Esophagus muscularis mucosa (tissue), 4 donors: Measurements from ENCODE around the gene CLEC4E. TPM values are rescaled to one million over a fixed set of nuclear protein-coding genes. Genes with fewer than 3 reads are reported as not detected.
"Not testable (repeated sequence)": the region's sequence is repeated elsewhere in the genome, so short reads cannot be mapped to it uniquely, and the experiment has no call there.

Experiments used
- DNase-seq: peaks from one replicate; pipeline ENCODE4 v3.0.0-alpha.2; 2017; ENCODE audit errors: extremely low spot score
- H3K27ac ChIP-seq, 4 donors: fragments of 200-600 bp; sonication (generic); replicated peaks in 1 of 4; 1 replicate in 3 of 4; 2 replicates in 1 of 4; pipeline ENCODE4 v1.5.1; 2016 to 2019; ENCODE audit warnings: mild to moderate bottlenecking in 1 of 4
- H3K27me3 ChIP-seq, 4 donors: fragments of 200-600 bp; sonication (generic); one replicate each; pipeline versions ENCODE4 v1.5.1 to v1.6.0; 2016 to 2019
- H3K36me3 ChIP-seq, 4 donors: fragments of 200-600 bp; sonication (generic); one replicate each; pipeline ENCODE4 v1.5.1; 2016 to 2019
- H3K4me1 ChIP-seq, 4 donors: fragments of 200-600 bp; sonication (generic); one replicate each; pipeline ENCODE4 v1.5.1; 2016 to 2019
- H3K4me3 ChIP-seq, 4 donors: fragments of 200-600 bp; sonication (generic); 1 replicate in 2 of 4; 2 replicates in 2 of 4; pipeline ENCODE4 v1.5.1; 2016 to 2019; ENCODE audit warnings: mild to moderate bottlenecking in 4 of 4, moderate library complexity in 1 of 4
- H3K9me3 ChIP-seq, 4 donors: fragments of 200-600 bp; sonication (generic); 1 replicate in 3 of 4; 2 replicates in 1 of 4; pipeline ENCODE4 v1.5.1; 2016 to 2019
- CTCF ChIP-seq, 3 experiments: fragments of 200-600 bp in 2 of 3; fragments of 450-650 bp in 1 of 3; sonication (generic) in 2 of 3; IDR thresholded peaks; one replicate each; pipeline ENCODE4 v1.5.1; 2017 to 2019; ENCODE audit warnings: antibody characterized with exemption in 3 of 3, mild to moderate bottlenecking in 2 of 3, moderate library complexity in 1 of 3
- EP300 ChIP-seq: sonication (generic); formaldehyde crosslinking; IDR thresholded peaks from one replicate; pipeline ENCODE4 v1.6.1; 2017; ENCODE audit warnings: antibody characterized with exemption
- POLR2A ChIP-seq: fragments of 450-650 bp; IDR thresholded peaks from one replicate; pipeline ENCODE4 v1.6.1; 2017; ENCODE audit warnings: antibody characterized with exemption, moderate library complexity, mild to moderate bottlenecking, low read depth
- POLR2AphosphoS5 ChIP-seq, 2 donors: sonication (generic); formaldehyde crosslinking; IDR thresholded peaks; one replicate each; pipeline ENCODE4 v1.6.1; 2017; ENCODE audit warnings: antibody characterized with exemption in 2 of 2
- WGBS: methylation state at CpG from one replicate; pipeline ENCODE4 v1.1.5; 2018; 5-methylcytosine and 5-hydroxymethylcytosine counted together
- intact Hi-C: fragments of 100-400 bp; cut with DNase I; formaldehyde crosslinking; loops from one replicate; pipeline ENCODE4 v1.15.1; 2023
- total RNA-seq, 4 donors: library from RNA; depleted of rRNA; stranded (reverse); fragments of >200 nt; gene quantifications; one replicate each; pipeline versions ENCODE4 v1.1.0 to v1.2.1, GENCODE V29; 2016

CLEC4E gene
- total RNA-seq, 4 donors from 2014 or later: 0.71 to 5.1 (median 3.7) TPM; not detected in 1

DNA sequence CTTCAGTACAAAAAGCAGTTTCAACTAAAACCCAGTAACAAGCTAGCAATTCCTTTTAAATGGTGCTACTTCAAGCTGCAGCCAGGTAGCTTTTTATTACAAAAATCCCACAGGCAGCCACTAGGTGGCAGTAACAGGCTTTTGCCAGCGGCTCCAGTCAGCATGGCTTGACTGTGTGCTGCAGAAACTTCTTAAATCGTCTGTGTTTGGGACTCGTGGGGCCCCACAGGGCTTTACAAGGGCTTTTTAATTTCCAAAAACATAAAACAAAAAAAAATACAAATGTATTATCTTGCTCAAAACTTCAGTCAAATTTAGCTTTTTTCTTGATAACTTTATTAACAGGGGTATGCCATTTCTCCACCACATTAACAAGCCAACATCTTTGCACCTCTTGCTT lies 3.6 kb upstream of the CLEC4E start:
- Histone ChIP-seq H3K9me3 (no peaks in the 10 kb centered on the region), H3K27me3 (peaks cover 0 to 7% (median 0%) of the 10 kb centered on the region in 4 donors), H3K27ac (no peak overlapping the region), H3K36me3 (no peaks in the 10 kb centered on the region), H3K4me1 (no peaks in the 10 kb centered on the region), H3K4me3 (peak overlapping the region in 1 of 4 donors; percentile 8)
- WGBS: 0% methylated on average over 3 of the region's 3 CpGs
- no peak for TF ChIP-seq EP300
- no peak for TF ChIP-seq POLR2AphosphoS5 (IDR thresholded peaks at IDR 0.05)
- no peak for TF ChIP-seq POLR2A
- peak; percentile 85 to 91 (median 86) for TF ChIP-seq CTCF (IDR thresholded peaks at IDR 0.05)
- intact Hi-C loops: no loop called here
- no peak for DNase-seq

- intact Hi-C loops: no loop called here
- TF ChIP-seq EP300 (no peak), POLR2AphosphoS5 (IDR thresholded peaks at IDR 0.05) (no peak), POLR2A (no peak), CTCF (IDR thresholded peaks at IDR 0.05) (no peak)
- Histone ChIP-seq H3K9me3 (no peaks in the 10 kb centered on the region), H3K27ac (no peak overlapping the region), H3K4me1 (no peaks in the 10 kb centered on the region), H3K4me3 (no peak overlapping the region), H3K27me3 (peaks cover 0 to 7% (median 0%) of the 10 kb centered on the region in 4 donors), H3K36me3 (no peaks in the 10 kb centered on the region)
- WGBS: 85% methylated on average over 10 of the region's 10 CpGs
- no peak for DNase-seq
Measured at GRCh38 chr12:8541562-8541961, 857 bp upstream of the CLEC4E start.

DNA sequence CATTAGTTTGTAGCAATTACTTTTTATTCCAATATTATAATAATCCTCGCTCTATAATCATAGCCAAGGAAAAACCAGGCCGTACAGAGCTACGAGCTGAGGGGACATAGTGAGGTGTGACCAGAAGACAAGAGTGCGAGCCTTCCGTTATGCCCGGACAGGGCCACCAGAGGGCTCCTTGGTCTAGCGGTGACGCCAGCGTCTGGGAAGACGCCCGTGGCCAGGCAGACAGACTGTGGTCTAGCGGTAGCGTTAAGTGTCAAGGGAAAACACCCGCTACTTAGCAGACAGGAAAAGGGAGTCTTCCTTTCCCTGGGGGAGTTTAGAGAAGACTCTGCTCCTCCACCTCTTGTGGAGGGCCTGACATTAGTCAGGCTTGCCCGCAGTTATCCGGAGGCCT lies 2.9 kb downstream of the CLEC4E start:
- DNase-seq: not testable (repeated sequence)
- 93% methylated on average over 11 of the region's 16 CpGs for WGBS

DNA sequence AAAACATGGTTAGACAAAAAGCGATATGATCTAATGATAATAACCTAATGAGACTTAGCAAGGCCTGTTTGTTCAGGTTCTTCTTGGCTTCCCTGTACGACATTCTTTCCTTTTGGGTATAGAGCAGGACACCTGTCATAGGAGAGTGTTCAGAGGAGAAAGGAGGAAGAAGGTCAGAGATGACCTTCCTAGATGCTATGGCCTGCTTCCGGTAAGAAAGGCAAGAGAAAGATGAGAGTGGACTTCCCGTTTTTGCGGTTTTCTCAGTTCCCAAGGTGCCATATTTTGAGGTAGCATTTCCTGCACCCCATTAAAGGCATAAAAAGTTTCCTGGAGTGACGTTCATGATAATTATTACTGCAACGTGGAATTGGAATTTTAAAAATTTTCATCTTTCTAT lies 8.7 kb downstream of the CLEC4E start:
- Histone ChIP-seq H3K36me3 (no peaks in the 10 kb centered on the region), H3K4me3 (no peak overlapping the region), H3K27me3 (peaks cover 0 to 23% (median 0%) of the 10 kb centered on the region in 4 donors), H3K27ac (no peak overlapping the region), H3K4me1 (no peaks in the 10 kb centered on the region), H3K9me3 (no peaks in the 10 kb centered on the region)
- WGBS: 75% methylated on average over 7 of the region's 7 CpGs
- TF ChIP-seq POLR2AphosphoS5 (IDR thresholded peaks at IDR 0.05): no peak
- no peak for TF ChIP-seq POLR2A
- no peak for TF ChIP-seq EP300
- TF ChIP-seq CTCF (IDR thresholded peaks at IDR 0.05): no peak
- intact Hi-C loops: no loop called here
- no peak for DNase-seq

More for the DNA sequence above, 2.9 kb downstream of the CLEC4E start:
- H3K27ac ChIP-seq, H3K36me3 ChIP-seq, H3K4me1 ChIP-seq, H3K27me3 ChIP-seq, H3K9me3 ChIP-seq, H3K4me3 ChIP-seq, intact Hi-C loops: not testable (repeated sequence)

GRCh38 chr12:8527250-8528130 lies 13.2 kb downstream of the CLEC4E start:
- TF ChIP-seq EP300 (no peak), POLR2AphosphoS5 (IDR thresholded peaks at IDR 0.05) (no peak), POLR2A (no peak)
- intact Hi-C loops: no loop called here
- H3K36me3 ChIP-seq: no peaks in the 10 kb centered on the region
- H3K27ac ChIP-seq: no peak overlapping the region
- DNase-seq: no peak
- H3K4me3 ChIP-seq: no peak overlapping the region
- H3K9me3 ChIP-seq: peaks cover 0 to 14% (median 11%) of the 10 kb centered on the region in 4 donors
- H3K4me1 ChIP-seq: no peaks in the 10 kb centered on the region
- peaks cover 0 to 26% (median 0%) of the 10 kb centered on the region in 4 donors for H3K27me3 ChIP-seq
- WGBS: 76% methylated on average over 12 of the region's 30 CpGs
